Kidney (tissue), 22 donors: ENCODE measurements around the gene PSG2. TPM values are rescaled to one million over a fixed set of nuclear protein-coding genes. Genes with fewer than 3 reads are reported as not detected.
"Not testable (repeated sequence)": the region's sequence is repeated elsewhere in the genome, so short reads cannot be mapped to it uniquely, and the experiment has no call there.

Experiments
- DNase-seq, 5 donors: peaks; one replicate each; pipeline ENCODE4 v3.0.0-alpha.2; 2013 to 2020
- FAIRE-seq: peaks from 2 replicates; lab custom pipeline; 2012; peaks lifted over from hg19 to GRCh38; lab: Jason Lieb, UNC
- H3K27ac ChIP-seq, 2 donors: one replicate each; pipeline ENCODE4 v1.7.0; 2013; ENCODE audit warnings: low read depth in 2 of 2, low read length in 2 of 2, inconsistent platforms in 1 of 2
- H3K27me3 ChIP-seq: one replicate; pipeline ENCODE4 v1.7.1; 2013; ENCODE audit warnings: low read length, inconsistent platforms; ENCODE audit not compliant: control insufficient read depth, insufficient read depth
- H3K36me3 ChIP-seq, 3 donors: one replicate each; pipeline versions ENCODE4 v1.7.0 to v1.7.1; 2013; ENCODE audit warnings: low read length in 3 of 3, control low read depth in 1 of 3, inconsistent platforms in 1 of 3; ENCODE audit not compliant: insufficient read depth in 3 of 3, control insufficient read depth in 2 of 3
- H3K4me1 ChIP-seq, 3 donors: one replicate each; pipeline versions ENCODE4 v1.7.0 to v1.7.1; 2013; ENCODE audit warnings: low read length in 3 of 3, inconsistent platforms in 1 of 3, low read depth in 1 of 3; ENCODE audit not compliant: control insufficient read depth in 2 of 3, insufficient read depth in 2 of 3
- H3K4me3 ChIP-seq, 3 donors: one replicate each; pipeline versions ENCODE4 v1.7.0 to v1.8.1; 2013; ENCODE audit warnings: low read length in 3 of 3, control low read depth in 1 of 3, inconsistent platforms in 1 of 3
- H3K9ac ChIP-seq, 3 donors: one replicate each; pipeline versions ENCODE4 v1.7.0 to v1.7.1; 2013; ENCODE audit warnings: low read length in 3 of 3, control low read depth in 1 of 3, inconsistent platforms in 1 of 3
- H3K9me3 ChIP-seq, 3 donors: one replicate each; pipeline versions ENCODE4 v1.7.0 to v1.7.1; 2013; ENCODE audit warnings: low read length in 3 of 3, control low read depth in 1 of 3, inconsistent platforms in 1 of 3; ENCODE audit not compliant: control insufficient read depth in 2 of 3, insufficient read depth in 1 of 3
- CTCF ChIP-seq: IDR thresholded peaks from 3 replicates; pipeline ENCODE4 v1.5.1; 2012; ENCODE audit warnings: mild to moderate bottlenecking, moderate library complexity, borderline replicate concordance; ENCODE audit not compliant: insufficient read depth; ENCODE audit errors: extremely low read depth
- intact Hi-C: fragments of 100-400 bp; cut with DNase I; formaldehyde crosslinking; loops from one replicate; pipeline ENCODE4 v1.11.1; 2022
- long read RNA-seq, 10 donors: library from polyadenylated mRNA in 1 of 10; unstranded in 1 of 10; transcript quantifications; one replicate each; pipeline ENCODE4 v2.0.0 and lab custom pipeline, GENCODE V29; 2021 to 2026
- polyA plus RNA-seq: library from polyadenylated mRNA; stranded (reverse); fragments of 350-450 nt; fragmentation: Illumina TruSeq; extraction: RNeasy Lipid Tissue Mini Kit (QIAGEN cat#74804); gene quantifications from one replicate; pipeline ENCODE4 v1.2.3, GENCODE V29; 2014; ENCODE audit warnings: low read depth, low replicate concordance; ENCODE audit not compliant: insufficient read depth
- total RNA-seq: library from RNA; stranded (reverse); fragmentation: NEBNext Ultra II Directional; extraction: Animal tissue kit (Norgen Biotek cat#: 25700); gene quantifications from one replicate; pipeline ENCODE4 v1.2.1, GENCODE V29; 2021
- donor health status: control.
- donor health status: control.
- donor health status: control.
- donor health status: control.
- donor health status: control.
- donor health status: DM: yes; HTN: yes; CAD: no.
- donor health status: Normal renal cell carcinoma (clear cell type).

Gene PSG2
- total RNA-seq (not detected), polyA plus RNA-seq (not detected)
- long read RNA-seq, donor 1 = 0 reads
- long read RNA-seq, donor 2 = 0 reads
- long read RNA-seq, donor 3 = 0 reads
- long read RNA-seq, donor 4 = 0 reads
- long read RNA-seq, donor 5 = 0 reads
- long read RNA-seq, donor 6 = 0 reads
- long read RNA-seq, donor 7 = 0 reads
- long read RNA-seq, donor 8 = 0 reads
- long read RNA-seq, donor 9 = 0 reads
- long read RNA-seq, donor 10, transcript PSG2-202 (6 exons, 1,538 nt) = major isoform, 5 of 5 reads
- long read RNA-seq, donor 10, partial matches to known transcripts = 0 of 5 reads
- long read RNA-seq, donor 10, other reads (novel, unspliced or antisense) = 0 of 5 reads

- intact Hi-C loops, H3K9ac ChIP-seq, H3K27me3 ChIP-seq, DNase-seq, H3K4me1 ChIP-seq, H3K4me3 ChIP-seq, H3K36me3 ChIP-seq, H3K27ac ChIP-seq, H3K9me3 ChIP-seq, FAIRE-seq: not testable (repeated sequence)
Observed at GRCh38 chr19:43082601-43083000, at the start of gene PSG2. PSG2 (minus strand) TSS chr19:43082701; CDS start chr19:43082569, 132 bp downstream.

DNA sequence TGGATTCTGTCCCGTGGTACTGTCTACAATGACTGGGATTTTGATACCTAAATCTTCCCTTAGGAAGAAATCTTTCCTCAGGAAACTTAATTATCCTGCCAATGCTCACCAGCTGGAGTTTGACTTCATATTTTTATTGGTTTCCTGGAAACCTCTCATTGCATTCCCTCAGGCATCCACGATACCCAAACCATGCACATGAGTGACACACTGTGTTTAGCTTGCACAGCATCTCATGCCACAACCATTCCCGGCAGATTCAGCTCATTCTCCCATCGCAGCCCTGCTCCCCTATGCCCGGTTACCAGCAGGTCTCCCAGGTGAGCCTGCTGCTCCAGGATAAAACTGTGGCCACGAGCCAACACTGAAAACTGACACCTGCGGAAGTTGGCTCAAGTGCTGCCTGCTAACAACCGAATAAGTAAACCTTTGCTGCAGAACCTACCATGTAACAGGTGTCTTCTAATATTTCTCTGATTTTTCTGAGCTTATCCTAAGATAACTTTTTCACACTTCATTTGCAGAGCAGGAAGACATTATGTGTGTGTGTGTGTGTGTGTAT lies 48.9 kb upstream of the PSG2 start:
- H3K4me3 ChIP-seq, H3K36me3 ChIP-seq, FAIRE-seq, H3K9me3 ChIP-seq, H3K4me1 ChIP-seq, H3K9ac ChIP-seq, intact Hi-C loops, H3K27ac ChIP-seq, H3K27me3 ChIP-seq, DNase-seq: not testable (repeated sequence)

GRCh38 chr19:43129197-43129596 lies 46.7 kb upstream of the PSG2 start:
- H3K9me3 ChIP-seq, H3K4me3 ChIP-seq, DNase-seq, FAIRE-seq, H3K9ac ChIP-seq, H3K36me3 ChIP-seq, H3K27ac ChIP-seq, H3K27me3 ChIP-seq, intact Hi-C loops, H3K4me1 ChIP-seq: not testable (repeated sequence)

- DNase-seq, H3K4me3 ChIP-seq, H3K4me1 ChIP-seq, H3K9me3 ChIP-seq, H3K9ac ChIP-seq, H3K27ac ChIP-seq, H3K27me3 ChIP-seq, intact Hi-C loops, FAIRE-seq, H3K36me3 ChIP-seq: not testable (repeated sequence)
Observed at GRCh38 chr19:43127336-43127735, 44.8 kb upstream of the PSG2 start.

- no peak for DNase-seq
- Histone ChIP-seq H3K27ac (no peak overlapping the region), H3K4me1 (no peaks in the 10 kb centered on the region), H3K36me3 (no peaks in the 10 kb centered on the region), H3K9me3 (no peaks in the 10 kb centered on the region), H3K27me3 (no peaks in the 10 kb centered on the region), H3K9ac (no peak overlapping the region), H3K4me3 (no peak overlapping the region)
- TF ChIP-seq CTCF = no peak
- FAIRE-seq = no peak
- intact Hi-C loops = no loop called here
Observed at GRCh38 chr19:43126720-43127119, 44.2 kb upstream of the PSG2 start.
